ENCODE measurements around the gene DPH3. TPM values are rescaled to one million over a fixed set of nuclear protein-coding genes. Genes with fewer than 3 reads are reported as not detected.

The DPH3 gene
- total and polyA plus RNA-seq, 10 of the 15 experiments (the other 5 are each of a cell fraction or from before 2014, with no cell fraction given): 10.8 to 71.8 (median 23.4) TPM

DNA sequence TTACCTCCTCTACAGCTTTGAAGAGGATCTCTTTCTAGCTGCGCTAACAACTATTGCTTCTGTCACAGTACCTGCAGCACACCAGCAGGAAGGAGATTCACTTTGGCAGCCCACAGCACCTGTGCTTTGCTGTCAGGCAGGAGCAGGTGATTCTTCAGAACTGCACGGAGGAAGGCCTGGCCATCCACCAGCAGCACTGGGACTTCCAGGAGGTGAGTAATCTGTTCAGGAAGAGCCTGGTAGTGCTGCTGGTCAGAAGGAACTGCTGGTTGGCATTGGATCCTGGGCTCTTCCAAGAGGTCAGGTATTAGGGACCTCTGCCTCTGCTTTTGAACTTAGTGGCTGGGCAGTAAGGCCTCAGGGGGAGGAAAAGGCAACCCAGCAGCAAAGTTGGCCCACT, 42.2 kb downstream of the DPH3 start:
- H3K36me3 ChIP-seq (ENCODE audit: control insufficient read depth in 2 of 2, insufficient read depth in 2 of 2, low read length in 1 of 2): no peaks in the 10 kb centered on the region
- BruUV-seq (replicated peaks): no TSS peak
- H3K79me2 ChIP-seq (ENCODE audit: control insufficient read depth, insufficient read depth, low read length): no peaks in the 10 kb centered on the region
- no peak for TF ChIP-seq CBX3 (IDR thresholded peaks at IDR 0.05; ENCODE audit: borderline replicate concordance, low read depth)
- no peak for TF ChIP-seq CREB1 (IDR thresholded peaks at IDR 0.05; ENCODE audit: low read depth)
- TF ChIP-seq ESRRA (IDR thresholded peaks at IDR 0.05; ENCODE audit: low read length): no peak
- TF ChIP-seq CHD2 (IDR thresholded peaks at IDR 0.05; ENCODE audit: borderline replicate concordance, low read depth, low read length): no peak
- TF ChIP-seq KAT2A (conservative IDR thresholded peaks at IDR 0.05; ENCODE audit: control insufficient read depth, low read depth, low read length): no peak
- TF ChIP-seq, protein P1, sequence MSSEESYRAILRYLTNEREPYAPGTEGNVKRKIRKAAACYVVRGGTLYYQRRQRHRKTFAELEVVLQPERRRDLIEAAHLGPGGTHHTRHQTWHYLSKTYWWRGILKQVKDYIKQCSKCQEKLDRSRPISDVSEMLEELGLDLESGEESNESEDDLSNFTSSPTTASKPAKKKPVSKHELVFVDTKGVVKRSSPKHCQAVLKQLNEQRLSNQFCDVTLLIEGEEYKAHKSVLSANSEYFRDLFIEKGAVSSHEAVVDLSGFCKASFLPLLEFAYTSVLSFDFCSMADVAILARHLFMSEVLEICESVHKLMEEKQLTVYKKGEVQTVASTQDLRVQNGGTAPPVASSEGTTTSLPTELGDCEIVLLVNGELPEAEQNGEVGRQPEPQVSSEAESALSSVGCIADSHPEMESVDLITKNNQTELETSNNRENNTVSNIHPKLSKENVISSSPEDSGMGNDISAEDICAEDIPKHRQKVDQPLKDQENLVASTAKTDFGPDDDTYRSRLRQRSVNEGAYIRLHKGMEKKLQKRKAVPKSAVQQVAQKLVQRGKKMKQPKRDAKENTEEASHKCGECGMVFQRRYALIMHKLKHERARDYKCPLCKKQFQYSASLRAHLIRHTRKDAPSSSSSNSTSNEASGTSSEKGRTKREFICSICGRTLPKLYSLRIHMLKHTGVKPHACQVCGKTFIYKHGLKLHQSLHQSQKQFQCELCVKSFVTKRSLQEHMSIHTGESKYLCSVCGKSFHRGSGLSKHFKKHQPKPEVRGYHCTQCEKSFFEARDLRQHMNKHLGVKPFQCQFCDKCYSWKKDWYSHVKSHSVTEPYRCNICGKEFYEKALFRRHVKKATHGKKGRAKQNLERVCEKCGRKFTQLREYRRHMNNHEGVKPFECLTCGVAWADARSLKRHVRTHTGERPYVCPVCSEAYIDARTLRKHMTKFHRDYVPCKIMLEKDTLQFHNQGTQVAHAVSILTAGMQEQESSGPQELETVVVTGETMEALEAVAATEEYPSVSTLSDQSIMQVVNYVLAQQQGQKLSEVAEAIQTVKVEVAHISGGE (CRISPR knock-in tag; IDR thresholded peaks at IDR 0.05): no peak
- TF ChIP-seq, protein P2, sequence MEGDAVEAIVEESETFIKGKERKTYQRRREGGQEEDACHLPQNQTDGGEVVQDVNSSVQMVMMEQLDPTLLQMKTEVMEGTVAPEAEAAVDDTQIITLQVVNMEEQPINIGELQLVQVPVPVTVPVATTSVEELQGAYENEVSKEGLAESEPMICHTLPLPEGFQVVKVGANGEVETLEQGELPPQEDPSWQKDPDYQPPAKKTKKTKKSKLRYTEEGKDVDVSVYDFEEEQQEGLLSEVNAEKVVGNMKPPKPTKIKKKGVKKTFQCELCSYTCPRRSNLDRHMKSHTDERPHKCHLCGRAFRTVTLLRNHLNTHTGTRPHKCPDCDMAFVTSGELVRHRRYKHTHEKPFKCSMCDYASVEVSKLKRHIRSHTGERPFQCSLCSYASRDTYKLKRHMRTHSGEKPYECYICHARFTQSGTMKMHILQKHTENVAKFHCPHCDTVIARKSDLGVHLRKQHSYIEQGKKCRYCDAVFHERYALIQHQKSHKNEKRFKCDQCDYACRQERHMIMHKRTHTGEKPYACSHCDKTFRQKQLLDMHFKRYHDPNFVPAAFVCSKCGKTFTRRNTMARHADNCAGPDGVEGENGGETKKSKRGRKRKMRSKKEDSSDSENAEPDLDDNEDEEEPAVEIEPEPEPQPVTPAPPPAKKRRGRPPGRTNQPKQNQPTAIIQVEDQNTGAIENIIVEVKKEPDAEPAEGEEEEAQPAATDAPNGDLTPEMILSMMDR (IDR thresholded peaks at IDR 0.05 in 2 of 3, conservative IDR thresholded peaks at IDR 0.05 in 1 of 3; ENCODE audit: control insufficient read depth in 2 of 3, extremely low read depth in 1 of 3, insufficient read depth in 1 of 3, low read depth in 3 of 3, low read length in 3 of 3): no peak
- POLR2A ChIA-PET: no interaction called here
- H3K27me3 ChIP-seq (replicated peaks in 1 of 2; ENCODE audit: control insufficient read depth in 2 of 2, insufficient read depth in 2 of 2, low read length in 1 of 2): no peaks in the 10 kb centered on the region; a peak in 1 of 4 replicates
- no peak overlapping the region for H2AFZ ChIP-seq (ENCODE audit: control insufficient read depth, low read depth, low read length)
- ATAC-seq (no peak), FAIRE-seq (no peak), DNase-seq (ENCODE audit: low read depth, low spot score) (no peak)
- no peak overlapping the region for H3K27ac ChIP-seq (ENCODE audit: control insufficient read depth, insufficient read depth)
- WGBS (ENCODE audit: insufficient coverage, insufficient replicate concordance, low lambda C conversion rate, missing lambda C conversion rate): 62% methylated on average over 2 of the region's 2 CpGs
- no peaks in the 10 kb centered on the region for H3K9me3 ChIP-seq (replicated peaks; ENCODE audit: control insufficient read depth, insufficient read depth, low read length)
- H3K4me2 ChIP-seq (ENCODE audit: control insufficient read depth, insufficient read depth): no peak overlapping the region
- H4K20me1 ChIP-seq (ENCODE audit: control insufficient read depth, insufficient read depth): no peaks in the 10 kb centered on the region
- no peak overlapping the region for H3K4me3 ChIP-seq
- no peak overlapping the region for H3K9ac ChIP-seq (ENCODE audit: control insufficient read depth, insufficient read depth, low read length)
- CTCF ChIA-PET: interaction anchor here (0.6 kb wide), 1 partner anchor 148 kb away, joined by 3 read pairs; no protein-coding TSS in a partner anchor
- SMC1A ChIA-PET (ENCODE audit: uncharacterized antibody, unreplicated experiment): no interaction called here
- RAD21 ChIA-PET (ENCODE audit: unreplicated experiment): no interaction called here
- H3K4me1 ChIP-seq (ENCODE audit: control insufficient read depth, insufficient read depth, low read length): no peaks in the 10 kb centered on the region
- in situ Hi-C loops (cut with MboI) (no loop called here), intact Hi-C loops (cut with micrococcal nuclease; ENCODE audit: unreplicated experiment) (no loop called here)

All from GM12878 (cell line).